GM19397 (cell line): ENCODE measurements around the gene OR51S1.
"Not testable (repeated sequence)": the region's sequence is repeated elsewhere in the genome, so short reads cannot be mapped to it uniquely, and the experiment has no call there.

Experiments
- ATAC-seq: cut with Tn5 transposase; IDR thresholded peaks from one replicate; pipeline ENCODE4 v1.9.1; 2021; ENCODE audit warnings: mild to moderate bottlenecking, moderate library complexity; ENCODE audit not compliant: unreplicated experiment

The OR51S1 gene, protein sequence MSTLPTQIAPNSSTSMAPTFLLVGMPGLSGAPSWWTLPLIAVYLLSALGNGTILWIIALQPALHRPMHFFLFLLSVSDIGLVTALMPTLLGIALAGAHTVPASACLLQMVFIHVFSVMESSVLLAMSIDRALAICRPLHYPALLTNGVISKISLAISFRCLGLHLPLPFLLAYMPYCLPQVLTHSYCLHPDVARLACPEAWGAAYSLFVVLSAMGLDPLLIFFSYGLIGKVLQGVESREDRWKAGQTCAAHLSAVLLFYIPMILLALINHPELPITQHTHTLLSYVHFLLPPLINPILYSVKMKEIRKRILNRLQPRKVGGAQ

GRCh38 chr11:4848908-4849532 lies at the start of gene OR51S1:
TSS of gene OR51S1 (minus strand) at chr11:4849208. CDS start at chr11:4849208, 0 bp downstream.
- no peak for ATAC-seq

- no peak for ATAC-seq
These were observed 43.1 kb upstream of the OR51S1 start for GRCh38 chr11:4891996-4892640.

DNA sequence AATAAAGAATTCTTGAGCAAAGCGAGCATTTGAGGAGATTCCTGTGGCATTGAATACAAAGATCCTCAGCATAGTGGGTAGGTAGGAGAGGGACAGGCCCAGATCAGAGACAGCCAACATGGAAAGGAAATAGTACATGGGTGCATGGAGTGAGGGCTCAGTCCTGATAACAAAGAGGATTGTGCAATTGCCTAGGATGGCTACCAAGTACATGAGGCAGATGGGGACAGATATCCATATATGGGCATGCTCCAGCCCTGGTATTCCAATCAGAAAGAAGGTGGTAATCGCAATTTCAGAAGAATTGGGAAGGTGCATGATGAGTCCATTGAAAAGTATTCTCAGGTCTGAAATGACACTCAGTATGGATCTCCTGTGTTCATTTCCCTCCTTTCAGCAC lies 41.3 kb upstream of the OR51S1 start:
- ATAC-seq = no peak

GRCh38 chr11:4887591-4887990 lies 38.6 kb upstream of the OR51S1 start:
- no peak for ATAC-seq

- no peak for ATAC-seq
These were observed 37.2 kb upstream of the OR51S1 start for GRCh38 chr11:4886186-4886585.

GRCh38 chr11:4884361-4884760 lies 35.4 kb upstream of the OR51S1 start:
- no peak for ATAC-seq

- no peak for ATAC-seq
These were observed 33.5 kb upstream of the OR51S1 start for GRCh38 chr11:4882543-4882942.

GRCh38 chr11:4881860-4882500 lies 33.0 kb upstream of the OR51S1 start, which contains the start of gene OR51T1:
TSS of gene OR51T1 (plus strand) at chr11:4881900. CDS start at chr11:4881900, 0 bp downstream.
- no peak for ATAC-seq

DNA sequence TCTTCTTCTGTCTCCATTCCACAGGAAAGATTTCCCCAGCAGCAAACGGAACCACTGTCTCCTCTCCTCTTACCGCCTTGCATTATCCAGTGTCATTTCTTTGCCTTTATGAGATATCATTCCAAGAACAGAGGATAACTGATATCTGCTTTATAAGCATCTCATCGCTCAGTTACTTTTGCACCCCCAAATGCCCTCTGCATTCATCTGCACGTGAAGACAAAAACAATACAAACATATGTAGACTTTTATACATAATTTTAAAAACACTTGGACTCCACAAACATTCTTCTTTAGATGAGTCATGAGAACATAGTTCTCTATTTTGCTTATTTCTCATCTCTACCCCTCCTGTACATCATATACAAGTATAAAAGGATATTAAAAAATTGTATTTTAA lies 32.2 kb upstream of the OR51S1 start:
- no peak for ATAC-seq

GRCh38 chr11:4865855-4866254 lies 16.8 kb upstream of the OR51S1 start:
- ATAC-seq = no peak

GRCh38 chr11:4863876-4864275 lies 14.9 kb upstream of the OR51S1 start:
- no peak for ATAC-seq

DNA sequence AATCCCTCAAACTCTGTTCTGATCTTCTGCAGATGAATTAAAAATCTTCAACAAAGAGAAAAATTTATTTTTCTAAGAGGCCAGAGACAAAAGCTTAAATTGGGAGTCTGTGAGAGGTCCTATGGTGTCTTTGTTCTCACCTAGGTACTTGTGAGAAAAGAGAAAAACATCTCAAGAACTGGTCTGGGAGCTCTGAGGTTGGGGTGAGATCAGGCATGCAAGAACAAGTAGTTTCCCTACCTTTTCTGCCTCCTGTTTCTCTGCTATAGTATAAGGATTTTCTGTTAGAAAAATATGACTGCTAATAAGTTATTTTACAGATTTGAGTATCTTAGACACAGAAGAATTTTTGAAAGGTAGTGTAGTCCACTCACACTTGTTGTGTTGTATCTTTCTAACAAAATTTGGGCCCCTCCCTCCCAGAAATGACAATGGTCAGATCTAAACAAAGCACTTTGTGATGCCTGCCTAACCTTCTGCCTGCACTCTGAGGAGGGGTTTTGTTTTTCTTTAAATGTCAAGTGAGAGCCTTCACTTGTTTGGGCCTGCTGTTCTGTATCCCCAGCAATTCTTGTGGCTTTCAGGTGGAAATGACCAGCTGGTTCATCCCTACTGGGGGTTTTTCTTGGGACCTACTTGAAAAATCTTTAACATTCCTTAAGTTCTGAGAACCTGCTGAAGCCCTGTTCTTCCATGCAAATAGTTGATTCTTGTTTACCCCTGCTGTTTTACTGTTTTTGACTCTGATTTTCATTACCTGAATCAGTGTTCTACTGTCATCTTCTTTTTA lies 13.6 kb upstream of the OR51S1 start:
- no peak for ATAC-seq

GRCh38 chr11:4854286-4854685 lies 5.3 kb upstream of the OR51S1 start:
- ATAC-seq = not testable (repeated sequence)

DNA sequence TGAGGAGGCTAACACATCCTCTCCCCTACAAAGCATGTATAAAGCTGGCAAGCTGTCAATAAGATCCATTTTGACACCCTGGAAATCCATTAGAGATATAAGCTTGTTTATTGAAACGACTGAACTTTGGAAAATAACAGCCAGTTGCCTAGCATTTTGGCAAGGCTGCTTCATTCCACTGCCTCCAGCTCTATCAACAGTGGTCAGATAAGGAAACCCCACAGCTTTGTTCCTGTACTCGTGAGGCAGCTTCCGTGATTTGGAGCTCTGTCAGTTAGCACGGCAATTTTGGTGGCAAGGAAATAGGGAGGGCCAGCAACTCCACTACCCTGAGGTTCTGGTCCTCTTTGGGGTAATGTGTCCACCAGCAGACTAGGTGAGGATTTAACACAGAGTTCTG lies 2.0 kb upstream of the OR51S1 start:
- ATAC-seq = no peak

GRCh38 chr11:4839851-4840549 lies 9.0 kb downstream of the OR51S1 start:
- no peak for ATAC-seq

DNA sequence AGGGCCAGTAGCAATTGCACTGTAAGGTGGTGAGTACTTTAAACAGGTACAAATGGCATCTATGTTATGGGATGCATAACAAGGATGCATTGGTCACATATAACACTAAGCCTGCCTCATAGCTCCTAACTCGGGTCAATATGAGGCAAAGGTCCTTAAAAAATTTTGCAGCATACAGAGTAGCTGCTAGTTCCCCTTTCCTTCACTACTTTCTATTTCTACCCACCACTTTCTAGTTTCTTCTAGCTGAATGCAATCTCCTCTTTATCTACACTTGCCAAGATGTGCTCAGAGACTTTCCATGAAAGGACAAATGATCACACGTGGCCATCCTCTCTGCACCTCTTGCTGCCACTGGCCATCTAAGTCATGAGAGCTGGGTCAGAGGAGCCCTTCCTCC lies 18.1 kb downstream of the OR51S1 start:
- no peak for ATAC-seq

GRCh38 chr11:4830346-4830745 lies 18.7 kb downstream of the OR51S1 start:
- ATAC-seq = no peak

GRCh38 chr11:4826425-4826824 lies 22.6 kb downstream of the OR51S1 start:
- no peak for ATAC-seq

GRCh38 chr11:4825132-4825531 lies 23.9 kb downstream of the OR51S1 start:
- no peak for ATAC-seq

DNA sequence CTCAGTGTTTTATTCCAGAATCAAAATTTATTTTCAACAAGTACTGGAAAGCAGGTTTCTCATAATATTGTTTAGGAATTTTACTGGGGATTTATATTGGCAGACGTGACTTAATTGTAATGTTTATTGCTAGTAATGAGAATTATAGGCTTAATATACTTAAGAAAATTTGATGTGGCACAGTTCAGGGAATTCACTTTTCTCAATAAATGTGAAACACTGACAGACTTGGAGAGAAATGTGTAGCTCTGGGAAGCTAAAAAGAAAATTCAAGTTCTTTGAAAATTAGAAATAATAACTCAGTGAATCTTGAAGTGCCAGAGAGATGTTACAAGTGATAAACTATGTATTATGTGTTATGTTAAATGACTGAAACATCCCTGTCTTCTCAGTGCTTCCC lies 28.0 kb downstream of the OR51S1 start, which contains the start of gene OR51F2:
TSS of gene OR51F2 (plus strand) at position 301 of the 400 bp plus-strand sequence. CDS start 101 bp downstream, outside the sequence.
- no peak for ATAC-seq
